DND-41 (cell line): ENCODE data around the gene SQSTM1.

Experiments
- ATAC-seq: fragments of 200-7000 bp; cut with Tn5 transposase; 3 replicates; pipeline ENCODE4 v1.9.1; 2021; ENCODE audit warnings: low read depth; ENCODE audit not compliant: insufficient read depth
- DNase-seq: peaks from one replicate; pipeline ENCODE4 v3.0.0-alpha.2; 2020
- H2AFZ ChIP-seq: 2 replicates; pipeline ENCODE4 v1.6.0; 2012; ENCODE audit warnings: low read depth, low read length
- H3K27ac ChIP-seq: 2 replicates; pipeline ENCODE4 v1.5.1; 2012; ENCODE audit warnings: low read length, inconsistent platforms
- H3K27me3 ChIP-seq: fragments of 200-600 bp; sonication (generic); 2 replicates; pipeline ENCODE4 v1.6.0; 2012; ENCODE audit warnings: low read length, mild to moderate bottlenecking, inconsistent platforms; ENCODE audit not compliant: insufficient read depth, poor library complexity
- H3K36me3 ChIP-seq: 2 replicates; pipeline ENCODE4 v1.5.1; 2012; ENCODE audit warnings: low read length, inconsistent platforms; ENCODE audit not compliant: insufficient read depth
- H3K4me1 ChIP-seq: 2 replicates; pipeline ENCODE4 v1.5.1; 2012; ENCODE audit warnings: mild to moderate bottlenecking, low read length; ENCODE audit not compliant: insufficient read depth
- H3K4me2 ChIP-seq: 2 replicates; pipeline ENCODE4 v1.6.0; 2012; ENCODE audit warnings: mild to moderate bottlenecking, moderate library complexity, low read length, inconsistent platforms; ENCODE audit not compliant: insufficient read depth
- H3K4me3 ChIP-seq, 2 experiments: fragments of 200-600 bp in 1 of 2; shearing (Covaris generic) in 1 of 2; 2 replicates each; pipeline ENCODE4 v1.5.1; 2012 to 2016; ENCODE audit warnings: inconsistent platforms in 2 of 2, low read length in 2 of 2, mild to moderate bottlenecking in 2 of 2, low read depth in 1 of 2, moderate library complexity in 1 of 2
- H3K79me2 ChIP-seq: 2 replicates; pipeline ENCODE4 v1.6.0; 2012; ENCODE audit warnings: low read length, inconsistent platforms; ENCODE audit not compliant: insufficient read depth
- H3K9ac ChIP-seq: 2 replicates; pipeline ENCODE4 v1.6.0; 2012; ENCODE audit warnings: low read depth, mild to moderate bottlenecking, inconsistent platforms, low read length, moderate library complexity
- H3K9me3 ChIP-seq: 2 replicates; pipeline ENCODE4 v1.5.1; 2012; ENCODE audit warnings: low read length, moderate library complexity, mild to moderate bottlenecking, inconsistent platforms; ENCODE audit not compliant: insufficient read depth, severe bottlenecking
- H4K20me1 ChIP-seq: 2 replicates; pipeline ENCODE4 v1.6.0; 2012; ENCODE audit warnings: low read length; ENCODE audit not compliant: insufficient read depth
- EZH2 ChIP-seq: IDR thresholded peaks from 3 replicates; pipeline ENCODE4 v1.6.1; 2012; ENCODE audit warnings: borderline replicate concordance, low read depth, mild to moderate bottlenecking, moderate library complexity, low read length, inconsistent platforms; ENCODE audit not compliant: severe bottlenecking
- TF ChIP-seq, protein P1 (sequence below): IDR thresholded peaks from 2 replicates; pipeline ENCODE4 v1.5.1; 2012; ENCODE audit warnings: borderline replicate concordance, low read length, moderate library complexity, mild to moderate bottlenecking; ENCODE audit not compliant: poor library complexity, severe bottlenecking; ENCODE audit errors: extremely low read depth

The SQSTM1 gene

DNA sequence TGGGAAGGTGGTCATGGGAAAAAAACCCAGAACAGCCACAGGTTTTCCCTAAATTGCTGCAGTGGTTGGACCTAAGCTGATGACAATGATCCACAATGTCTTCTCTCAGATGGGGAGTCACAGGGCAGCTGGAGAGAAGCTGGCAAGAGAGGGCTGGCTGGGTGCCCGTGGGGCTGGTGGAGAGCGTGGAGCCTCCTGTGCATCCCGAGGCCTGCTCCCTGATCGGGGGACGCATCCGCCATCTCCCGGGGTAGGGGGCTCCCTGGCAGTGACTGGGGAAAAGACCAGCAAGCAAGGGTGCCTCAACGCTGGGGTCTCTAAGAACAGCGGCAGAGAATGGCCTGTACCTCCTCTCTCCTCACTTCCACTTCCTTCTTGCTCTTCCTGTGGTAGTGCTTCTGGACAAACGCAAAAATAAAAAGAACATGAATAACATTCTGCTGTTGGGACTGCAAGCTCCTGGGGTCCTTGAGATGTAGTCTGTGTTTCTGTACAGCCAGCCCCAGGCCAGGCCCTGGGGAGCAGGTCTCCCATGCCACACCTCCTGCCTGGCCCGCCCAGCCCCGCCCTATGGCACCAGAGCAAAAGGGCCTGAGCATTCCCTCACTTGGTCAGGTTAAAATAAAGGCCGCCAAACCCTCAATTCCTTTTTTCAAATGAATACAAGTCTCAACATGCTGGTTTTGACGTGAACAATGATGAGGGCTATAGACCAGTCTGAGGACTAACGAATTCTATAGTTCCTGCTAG is 45.0 kb downstream of the SQSTM1 start:
- H3K9ac ChIP-seq = no peak overlapping the region
- H3K4me1 ChIP-seq = no peaks in the 10 kb centered on the region
- H3K79me2 ChIP-seq = no peaks in the 10 kb centered on the region
- no peak overlapping the region for H3K4me2 ChIP-seq
- H2AFZ ChIP-seq = no peak overlapping the region
- ATAC-seq (no peak), DNase-seq (no peak)
- TF ChIP-seq, protein P1, sequence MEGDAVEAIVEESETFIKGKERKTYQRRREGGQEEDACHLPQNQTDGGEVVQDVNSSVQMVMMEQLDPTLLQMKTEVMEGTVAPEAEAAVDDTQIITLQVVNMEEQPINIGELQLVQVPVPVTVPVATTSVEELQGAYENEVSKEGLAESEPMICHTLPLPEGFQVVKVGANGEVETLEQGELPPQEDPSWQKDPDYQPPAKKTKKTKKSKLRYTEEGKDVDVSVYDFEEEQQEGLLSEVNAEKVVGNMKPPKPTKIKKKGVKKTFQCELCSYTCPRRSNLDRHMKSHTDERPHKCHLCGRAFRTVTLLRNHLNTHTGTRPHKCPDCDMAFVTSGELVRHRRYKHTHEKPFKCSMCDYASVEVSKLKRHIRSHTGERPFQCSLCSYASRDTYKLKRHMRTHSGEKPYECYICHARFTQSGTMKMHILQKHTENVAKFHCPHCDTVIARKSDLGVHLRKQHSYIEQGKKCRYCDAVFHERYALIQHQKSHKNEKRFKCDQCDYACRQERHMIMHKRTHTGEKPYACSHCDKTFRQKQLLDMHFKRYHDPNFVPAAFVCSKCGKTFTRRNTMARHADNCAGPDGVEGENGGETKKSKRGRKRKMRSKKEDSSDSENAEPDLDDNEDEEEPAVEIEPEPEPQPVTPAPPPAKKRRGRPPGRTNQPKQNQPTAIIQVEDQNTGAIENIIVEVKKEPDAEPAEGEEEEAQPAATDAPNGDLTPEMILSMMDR = no peak
- TF ChIP-seq EZH2 = no peak
- H3K27me3 ChIP-seq = no peaks in the 10 kb centered on the region
- H4K20me1 ChIP-seq = no peaks in the 10 kb centered on the region
- H3K9me3 ChIP-seq = no peaks in the 10 kb centered on the region
- no peak overlapping the region for H3K27ac ChIP-seq
- H3K36me3 ChIP-seq = peaks cover 78% of the 10 kb centered on the region
- no peak overlapping the region for H3K4me3 ChIP-seq

DNA sequence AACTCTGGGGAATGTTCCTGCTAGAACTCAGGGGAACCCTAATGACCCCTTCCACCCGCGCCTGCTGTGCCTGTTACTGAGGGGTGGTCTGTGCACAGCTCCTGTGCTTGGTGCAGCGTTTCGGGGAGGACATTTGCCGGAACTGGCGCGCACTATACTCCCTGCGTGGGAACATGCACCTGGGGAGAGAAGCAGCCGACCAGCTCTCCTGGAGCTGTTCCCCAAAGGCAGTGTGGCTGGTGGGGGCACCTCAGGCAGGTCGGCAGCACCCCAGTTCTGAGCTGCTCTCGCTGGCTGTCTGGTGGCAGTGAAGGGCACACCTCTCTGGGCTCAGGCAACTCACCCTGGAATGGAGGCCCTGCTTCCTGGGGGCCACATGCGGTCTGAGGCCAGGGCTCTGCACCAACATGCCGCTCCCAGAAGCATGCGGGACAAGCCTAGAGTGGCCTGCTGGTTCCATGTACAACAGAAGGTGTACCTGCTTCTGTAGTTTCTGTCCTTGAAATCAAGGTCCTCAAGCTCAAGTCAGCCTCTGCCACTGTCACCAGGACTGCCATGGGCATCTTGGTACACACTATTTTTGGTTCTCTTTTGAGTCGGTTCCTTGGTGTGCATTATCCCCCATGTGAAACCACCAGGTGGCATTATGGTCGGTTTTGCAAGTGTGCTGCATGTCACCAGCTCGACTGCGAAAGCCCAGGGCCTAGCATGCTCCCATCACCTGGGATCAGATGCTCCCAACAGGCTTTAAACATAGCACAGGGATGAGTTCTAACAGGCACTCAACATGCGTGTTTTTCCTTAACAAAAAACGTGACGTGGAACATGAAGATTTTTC is 45.8 kb downstream of the SQSTM1 start:
- DNase-seq (no peak), ATAC-seq (no peak)
- no peak overlapping the region for H3K4me3 ChIP-seq
- H3K27me3 ChIP-seq = no peaks in the 10 kb centered on the region
- H3K79me2 ChIP-seq = no peaks in the 10 kb centered on the region
- H3K4me2 ChIP-seq = no peak overlapping the region
- no peaks in the 10 kb centered on the region for H3K4me1 ChIP-seq
- H2AFZ ChIP-seq = no peak overlapping the region
- H3K36me3 ChIP-seq = peaks cover 85% of the 10 kb centered on the region
- H3K9ac ChIP-seq = no peak overlapping the region
- H3K9me3 ChIP-seq = no peaks in the 10 kb centered on the region
- no peak overlapping the region for H3K27ac ChIP-seq
- H4K20me1 ChIP-seq = no peaks in the 10 kb centered on the region
- no peak for TF ChIP-seq EZH2
- TF ChIP-seq, protein P1 = peak; percentile 27

DNA sequence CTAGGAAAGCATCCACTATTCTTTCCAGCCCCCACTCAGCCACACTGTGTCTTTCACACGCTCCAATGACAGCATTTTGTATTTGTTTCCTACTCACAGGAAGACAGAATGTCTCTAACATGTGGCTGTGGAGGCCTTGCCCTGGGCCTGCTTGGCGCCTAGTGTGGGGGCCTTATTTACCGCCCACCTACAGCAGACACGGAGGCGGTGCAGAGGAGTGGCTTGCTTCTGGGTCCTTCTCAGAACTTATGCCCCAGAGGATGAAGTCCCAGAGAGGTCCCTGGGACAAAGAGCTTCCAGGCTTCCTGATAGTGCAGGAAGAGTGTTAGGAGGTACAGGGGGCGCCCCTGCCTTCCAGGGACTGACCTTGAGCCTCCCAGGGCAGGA is 46.4 kb downstream of the SQSTM1 start:
- no peaks in the 10 kb centered on the region for H4K20me1 ChIP-seq
- ATAC-seq = no peak
- H3K27ac ChIP-seq = no peak overlapping the region
- TF ChIP-seq EZH2 = no peak
- TF ChIP-seq, protein P1 = no peak
- no peaks in the 10 kb centered on the region for H3K4me1 ChIP-seq
- no peak for DNase-seq
- H3K4me3 ChIP-seq = no peak overlapping the region
- H3K9me3 ChIP-seq = no peaks in the 10 kb centered on the region
- no peak overlapping the region for H2AFZ ChIP-seq
- no peaks in the 10 kb centered on the region for H3K79me2 ChIP-seq
- peaks cover 88% of the 10 kb centered on the region for H3K36me3 ChIP-seq
- H3K9ac ChIP-seq = no peak overlapping the region
- no peak overlapping the region for H3K4me2 ChIP-seq
- no peaks in the 10 kb centered on the region for H3K27me3 ChIP-seq
